ENCODE measurements around the gene ITGB8.
"Not testable (repeated sequence)": the region's sequence is repeated elsewhere in the genome, so short reads cannot be mapped to it uniquely, and the experiment has no call there.

Gene ITGB8

DNA sequence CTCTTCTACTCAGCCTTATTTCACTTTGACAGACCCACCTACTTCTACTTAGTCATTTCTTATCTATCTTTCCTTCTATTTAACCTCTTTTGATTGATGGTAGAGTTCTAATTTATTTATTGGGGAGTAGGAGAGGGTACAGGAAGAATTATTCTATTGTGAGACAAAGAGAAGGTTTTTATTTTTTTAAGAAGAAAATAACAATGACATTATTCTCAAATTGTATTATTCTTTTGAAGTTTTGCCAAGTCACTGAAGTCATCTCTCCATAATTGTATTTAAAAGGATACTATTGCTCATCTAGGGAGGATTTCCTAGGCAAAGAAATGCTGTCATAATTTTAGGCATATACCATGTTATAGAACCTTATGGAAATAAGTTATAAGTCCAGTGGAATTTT lies 52.7 kb downstream of the ITGB8 start:
- no peak for DNase-seq (ENCODE audit: low read depth)

- DNase-seq (ENCODE audit: low read depth), result no peak
Observed at GRCh38 chr7:20385126-20385525, 54.4 kb downstream of the ITGB8 start.

DNA sequence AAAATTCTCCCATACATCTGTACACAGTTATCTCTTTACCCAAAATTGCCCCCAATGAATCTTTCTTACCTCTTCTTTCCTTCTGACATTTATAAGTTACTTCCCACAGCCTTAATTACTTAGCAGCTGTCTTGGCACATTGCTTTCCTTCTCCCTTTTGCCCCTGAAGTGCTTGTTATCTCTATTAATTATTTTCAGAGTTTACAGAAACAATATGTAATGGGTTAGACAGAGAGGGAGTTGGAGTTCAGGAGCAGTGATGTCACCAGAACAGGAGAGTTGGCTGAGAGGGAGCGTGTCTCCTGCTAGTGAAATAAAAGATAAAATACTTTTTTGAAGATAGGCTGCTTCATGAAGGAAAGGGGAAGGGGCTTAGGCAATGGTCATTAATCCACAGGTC lies 57.4 kb downstream of the ITGB8 start:
- DNase-seq (ENCODE audit: low read depth), result no peak

DNA sequence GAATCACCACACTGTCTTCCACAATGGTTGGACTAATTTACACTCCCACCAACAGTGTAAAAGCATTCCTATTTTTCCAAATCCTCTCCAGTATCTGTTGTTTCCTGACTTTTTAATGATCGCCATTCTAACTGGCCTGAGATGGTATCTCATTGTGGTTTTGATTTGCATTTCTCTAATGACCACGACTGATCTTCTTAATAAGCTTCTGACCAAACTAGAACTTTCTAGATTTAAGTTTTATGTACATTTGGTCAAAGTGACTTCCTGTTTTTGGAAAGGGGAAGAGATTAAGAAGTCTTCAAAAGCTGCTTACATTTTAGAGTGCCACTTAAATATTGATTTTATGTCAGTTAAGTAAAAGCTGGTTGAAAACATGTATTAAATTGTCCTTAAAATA lies 58.5 kb downstream of the ITGB8 start:
- DNase-seq (ENCODE audit: low read depth), result not testable (repeated sequence)

DNA sequence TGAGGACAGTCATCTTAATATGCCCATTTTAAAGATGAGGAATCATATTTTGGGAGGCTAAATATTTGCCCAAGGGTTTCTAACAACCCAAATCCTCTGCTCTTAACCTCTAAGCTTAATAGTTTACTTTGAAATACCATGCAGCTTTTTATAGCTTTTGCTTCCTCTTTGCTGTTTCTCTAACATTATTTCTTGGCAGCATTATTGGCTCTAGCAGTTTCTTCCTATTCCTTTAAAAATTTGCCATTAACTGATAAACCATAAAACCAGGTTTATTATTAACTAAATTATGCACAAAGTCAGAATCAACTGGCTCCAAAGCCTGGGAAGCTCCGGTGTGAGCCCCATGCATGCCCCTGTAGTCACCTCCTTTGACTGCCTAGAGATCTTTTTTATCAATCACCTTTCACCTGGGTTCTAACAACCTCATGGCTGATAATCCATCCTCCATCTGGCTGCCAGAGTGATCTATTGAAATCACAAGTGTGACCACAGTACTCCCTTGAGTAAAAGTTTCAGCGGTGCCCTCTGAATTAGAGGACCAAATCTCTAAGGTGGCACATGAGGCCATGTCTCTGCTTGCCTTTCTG lies 62.4 kb downstream of the ITGB8 start:
- DNase-seq (ENCODE audit: low read depth), result no peak

- DNase-seq (ENCODE audit: low read depth), result no peak
Observed at GRCh38 chr7:20393616-20394015, 62.9 kb downstream of the ITGB8 start.

DNA sequence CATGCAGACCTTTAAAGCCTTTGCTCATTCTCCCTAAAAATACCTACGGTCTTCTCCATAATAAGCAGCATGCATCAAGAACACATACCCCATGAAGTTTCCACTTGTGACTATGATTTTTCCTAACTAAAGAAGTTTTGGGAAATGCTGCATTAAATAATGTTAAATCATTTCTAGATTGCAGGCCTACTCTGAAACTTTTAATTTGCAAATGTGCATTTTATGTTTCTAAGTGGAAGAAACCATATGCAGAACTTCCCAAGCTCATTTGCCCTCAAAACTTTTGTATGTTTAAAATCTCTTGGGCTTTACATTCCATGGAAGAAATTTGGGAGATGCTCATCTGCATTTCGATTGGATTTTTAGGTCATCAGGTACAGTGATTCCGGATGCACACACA lies 63.6 kb downstream of the ITGB8 start:
- DNase-seq (ENCODE audit: low read depth), result no peak

- DNase-seq (ENCODE audit: low read depth), result no peak
Observed at GRCh38 chr7:20395104-20395503, 64.4 kb downstream of the ITGB8 start.

DNA sequence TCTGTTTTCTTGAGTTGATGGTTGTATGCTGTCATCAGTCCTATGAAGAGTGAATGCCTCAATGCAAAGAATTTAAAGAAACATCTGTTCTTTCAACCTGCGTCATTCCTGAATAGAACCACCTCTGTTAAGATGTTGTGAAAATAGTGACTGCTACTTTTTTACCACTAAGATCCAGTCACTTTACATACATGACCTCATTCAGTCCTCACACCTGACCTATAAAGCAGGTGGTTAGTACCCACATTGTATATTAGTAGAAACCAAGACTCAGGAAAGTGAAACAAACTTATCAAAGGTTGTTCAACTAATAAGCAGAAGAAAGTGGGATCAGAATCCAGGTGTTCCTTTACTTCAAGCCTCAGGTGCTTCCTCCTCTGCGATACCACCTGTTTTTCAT lies 64.8 kb downstream of the ITGB8 start:
- no peak for DNase-seq (ENCODE audit: low read depth)

DNA sequence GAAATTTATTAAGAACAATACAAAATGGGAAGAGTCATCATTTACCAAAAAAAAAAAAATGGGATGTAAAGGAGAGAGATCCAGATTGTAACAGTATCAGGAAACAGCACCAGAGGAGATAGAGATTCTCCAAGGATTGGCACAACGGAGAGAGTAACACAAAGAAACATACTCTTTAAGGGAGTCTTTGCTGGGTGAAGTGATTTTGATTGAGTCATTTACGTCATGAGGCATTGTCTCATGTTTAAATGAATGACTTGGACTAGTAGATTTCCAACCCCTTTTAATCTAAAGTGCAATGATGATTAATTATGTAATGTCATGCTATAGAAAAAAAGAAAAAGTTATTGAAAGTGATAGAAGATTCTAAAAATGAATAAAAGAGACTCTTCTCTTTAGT lies 68.8 kb downstream of the ITGB8 start:
- DNase-seq (ENCODE audit: low read depth), result no peak

DNA sequence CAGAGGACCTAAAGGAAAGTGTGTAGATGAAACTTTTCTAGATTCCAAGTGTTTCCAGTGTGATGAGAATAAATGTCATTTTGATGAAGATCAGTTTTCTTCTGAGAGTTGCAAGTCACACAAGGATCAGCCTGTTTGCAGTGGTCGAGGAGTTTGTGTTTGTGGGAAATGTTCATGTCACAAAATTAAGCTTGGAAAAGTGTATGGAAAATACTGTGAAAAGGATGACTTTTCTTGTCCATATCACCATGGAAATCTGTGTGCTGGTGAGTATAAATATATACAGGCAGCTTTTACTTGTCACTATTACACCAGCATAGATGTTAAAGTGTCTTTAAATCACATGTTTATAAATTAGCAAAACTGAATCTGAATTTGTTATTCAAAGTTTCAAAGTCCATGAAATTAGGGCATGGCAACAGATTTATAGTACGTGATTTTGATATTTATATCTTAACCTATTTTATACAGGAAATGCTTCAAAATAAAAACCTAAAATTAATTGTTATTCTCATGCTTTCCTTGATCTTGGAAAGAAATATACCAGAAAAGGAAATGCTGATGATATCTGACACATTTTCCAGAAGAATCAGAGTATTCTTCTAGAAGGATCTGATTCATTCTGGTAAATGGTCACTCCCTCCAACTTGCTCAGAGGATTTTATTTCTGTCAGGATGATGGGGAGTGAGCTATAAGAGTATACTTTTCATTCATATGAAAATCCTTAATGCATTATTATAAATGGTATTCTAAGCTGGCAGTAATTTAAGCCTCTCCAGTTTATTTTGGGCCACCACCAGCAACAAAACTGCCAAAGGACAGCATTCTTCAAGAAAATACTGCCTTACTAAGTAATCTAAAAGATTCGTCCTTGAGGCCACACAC lies 71.4 kb downstream of the ITGB8 start:
- DNase-seq (ENCODE audit: low read depth), result no peak

DNA sequence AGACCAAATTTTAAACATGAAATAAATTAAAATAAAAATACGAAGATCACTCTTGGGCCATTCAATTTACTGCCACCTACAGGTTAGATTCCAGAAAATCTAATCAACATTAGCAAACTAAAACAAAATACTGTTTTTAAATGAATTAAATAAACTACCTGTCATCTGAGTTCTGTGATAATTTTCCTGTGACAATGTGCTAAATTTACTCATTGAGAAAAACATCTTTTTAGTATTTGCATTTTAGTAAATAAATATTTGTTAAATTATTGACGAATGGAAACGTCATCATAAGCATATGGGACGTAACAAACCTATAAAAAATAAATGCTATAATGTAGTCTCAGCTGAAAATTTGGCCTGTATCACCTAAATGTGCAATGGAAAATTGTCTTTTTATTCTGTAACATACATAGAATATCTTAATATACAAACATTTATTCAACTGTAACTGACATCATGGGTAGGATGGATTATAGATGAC lies 72.1 kb downstream of the ITGB8 start:
- DNase-seq (ENCODE audit: low read depth), result no peak

GRCh38 chr7:20403331-20403730 lies 72.6 kb downstream of the ITGB8 start:
- DNase-seq (ENCODE audit: low read depth), result no peak

GRCh38 chr7:20404320-20404719 lies 73.6 kb downstream of the ITGB8 start:
- DNase-seq (ENCODE audit: low read depth), result no peak

- DNase-seq (ENCODE audit: low read depth), result no peak
Observed at GRCh38 chr7:20407585-20408466, 77.1 kb downstream of the ITGB8 start.

DNA sequence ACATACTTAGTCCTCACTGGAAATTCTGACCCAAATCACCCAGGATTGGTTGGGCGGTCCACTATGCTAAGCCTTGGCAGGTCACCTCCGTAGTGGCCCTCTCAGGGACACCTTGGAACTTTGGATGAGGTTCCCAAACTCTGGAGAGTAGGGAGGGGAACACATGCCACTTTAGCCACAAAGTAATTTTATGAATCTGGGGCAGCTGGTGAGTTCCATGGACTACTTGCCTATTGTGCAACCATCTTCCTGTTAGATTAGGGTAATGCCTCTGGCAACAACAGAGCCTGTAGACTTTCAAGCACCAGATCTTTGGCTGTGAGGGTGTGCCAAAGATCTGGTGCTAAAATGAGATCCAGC lies 77.7 kb downstream of the ITGB8 start:
- DNase-seq (ENCODE audit: low read depth), result no peak

GRCh38 chr7:20409961-20410360 lies 79.3 kb downstream of the ITGB8 start:
- no peak for DNase-seq (ENCODE audit: low read depth)

GRCh38 chr7:20411372-20411771 lies 80.7 kb downstream of the ITGB8 start:
- DNase-seq (ENCODE audit: low read depth), result no peak

- no peak for DNase-seq (ENCODE audit: low read depth)
Observed at GRCh38 chr7:20412032-20412431, 81.3 kb downstream of the ITGB8 start.

GRCh38 chr7:20417260-20417659 lies 86.6 kb downstream of the ITGB8 start:
- DNase-seq (ENCODE audit: low read depth), result no peak

DNA sequence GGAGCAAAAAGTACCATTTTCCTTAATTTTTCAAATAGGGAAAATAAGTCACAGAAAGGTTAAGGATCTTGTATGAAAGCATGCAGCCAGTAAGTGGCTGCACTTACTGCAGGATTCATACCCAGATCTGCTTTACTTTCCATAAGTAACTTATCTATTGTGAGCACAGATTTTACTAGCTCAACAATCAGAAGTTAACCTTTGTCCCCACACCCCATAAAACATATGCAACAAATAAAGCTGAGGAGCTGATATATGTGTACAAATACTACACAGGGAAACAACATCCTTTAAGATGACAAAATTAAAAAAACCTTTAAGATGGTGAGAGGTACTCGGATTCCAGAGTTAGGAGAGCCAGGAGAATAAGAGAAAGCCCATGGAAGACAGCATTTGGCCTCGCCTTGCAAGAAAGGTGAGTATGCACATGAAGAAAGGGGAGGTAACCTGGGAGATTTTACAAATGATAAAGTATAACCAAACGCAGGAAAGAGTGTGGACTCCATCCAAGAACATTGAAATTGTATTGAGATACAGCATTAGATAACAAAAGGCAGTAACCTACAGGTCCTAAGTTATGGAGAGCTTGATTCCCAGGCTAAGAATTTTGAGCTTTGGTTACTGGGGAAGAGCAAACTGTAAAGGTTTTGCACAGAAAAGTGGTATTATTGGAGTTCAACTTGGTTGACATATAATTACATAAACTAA lies 87.1 kb downstream of the ITGB8 start:
- DNase-seq (ENCODE audit: low read depth), result no peak

DNA sequence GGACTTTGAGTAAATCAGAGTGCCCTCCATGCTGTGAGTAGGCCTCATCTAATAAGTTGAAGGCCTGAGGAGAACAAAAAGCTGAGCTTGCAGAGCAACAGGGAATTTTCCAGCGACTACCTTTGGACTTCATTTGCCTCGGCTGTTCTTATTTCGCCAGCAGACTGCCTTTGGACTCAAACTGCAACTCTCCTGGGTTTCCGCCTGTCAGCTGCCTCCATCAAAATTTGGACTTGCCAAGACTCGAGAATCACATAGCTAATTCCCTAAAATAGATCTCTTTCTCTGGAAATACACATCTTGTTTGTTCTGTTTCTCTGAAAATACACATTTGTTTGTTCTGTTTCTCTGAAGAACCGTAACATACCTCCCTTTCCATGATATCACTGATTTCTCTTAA lies 93.8 kb downstream of the ITGB8 start:
- DNase-seq (ENCODE audit: low read depth), result no peak
